AG04449 (cell line): ENCODE measurements around the gene ABI3.
"Not testable (repeated sequence)": the region's sequence is repeated elsewhere in the genome, so short reads cannot be mapped to it uniquely, and the experiment has no call there.

Experiments used
- CTCF ChIA-PET: fragments of 350-600 bp; formaldehyde crosslinking; extraction: SDS; loops from one replicate; lab custom pipeline; 2021; ENCODE audit warnings: antibody characterized with exemption; lab: Yijun Ruan, JAX
- POLR2A ChIA-PET: fragments of 400-600, 350-600 bp; formaldehyde crosslinking; extraction: SDS; loops from one replicate; lab custom pipeline; 2020; ENCODE audit warnings: antibody characterized with exemption, inconsistent platforms; lab: Yijun Ruan, JAX
- DNase-seq: peaks from one replicate; pipeline ENCODE4 v3.0.0-alpha.2; 2010; ENCODE audit warnings: low read depth, low spot score
- H3K4me3 ChIP-seq: 2 replicates; pipeline ENCODE4 v1.5.1; 2011; ENCODE audit warnings: low read depth, mild to moderate bottlenecking, control low read depth, low read length
- CTCF ChIP-seq: IDR thresholded peaks from one replicate; pipeline ENCODE4 v1.5.1; 2011; ENCODE audit warnings: mild to moderate bottlenecking, moderate library complexity, low read length, control low read depth, inconsistent platforms; ENCODE audit not compliant: insufficient read depth; ENCODE audit errors: missing control alignments

ABI3 gene

GRCh38 chr17:49180303-49180702 is 30.2 kb upstream of the ABI3 start:
- POLR2A ChIA-PET, result interaction anchor here (0.8 kb wide), 1 partner anchor 121 kb away, joined by 4 read pairs; no protein-coding TSS in a partner anchor
- no peak for DNase-seq
- CTCF ChIA-PET, result interaction anchor here (0.7 to 6.0 kb wide), 30 partner anchors 9 to 152 kb away, joined by 3 to 136 read pairs (median 5); partner anchors contain the start of gene PHOSPHO1
- no peak overlapping the region for H3K4me3 ChIP-seq
- peak; percentile 70 for TF ChIP-seq CTCF

- DNase-seq, result no peak
- no peak for TF ChIP-seq CTCF
- H3K4me3 ChIP-seq, result no peak overlapping the region
- POLR2A ChIA-PET, result no interaction called here
- CTCF ChIA-PET, result interaction anchor here (0.5 to 6.0 kb wide), 24 partner anchors 10 to 153 kb away, joined by 3 to 136 read pairs (median 6); partner anchors contain the start of gene PHOSPHO1
These were observed 29.4 kb upstream of the ABI3 start for GRCh38 chr17:49180998-49181635.

- H3K4me3 ChIP-seq, result no peak overlapping the region
- no peak for TF ChIP-seq CTCF
- ChIA-PET CTCF (interaction anchor here (1.1 to 6.0 kb wide), 4 partner anchors 9 to 107 kb away, joined by 4 to 136 read pairs (median 26); partner anchors contain the start of gene PHOSPHO1), POLR2A (interaction anchor here (0.8 kb wide), 1 partner anchor 12 kb away, joined by 3 read pairs; no protein-coding TSS in a partner anchor)
- no peak for DNase-seq
These were observed 27.2 kb upstream of the ABI3 start for GRCh38 chr17:49183341-49183740.

- POLR2A ChIA-PET, result interaction anchor here (0.8 kb wide), 1 partner anchor 12 kb away, joined by 3 read pairs; no protein-coding TSS in a partner anchor
- no peak for TF ChIP-seq CTCF
- DNase-seq, result no peak
- CTCF ChIA-PET, result interaction anchor here (1.3 to 5.5 kb wide), 2 partner anchors 9 to 107 kb away, joined by 4 to 49 read pairs; no protein-coding TSS in a partner anchor
- no peak overlapping the region for H3K4me3 ChIP-seq
These were observed 26.7 kb upstream of the ABI3 start for GRCh38 chr17:49183801-49184200.

- DNase-seq, H3K4me3 ChIP-seq, POLR2A ChIA-PET: not testable (repeated sequence)
- CTCF ChIA-PET, result interaction anchor here (5.5 kb wide), 1 partner anchor 106 kb away, joined by 49 read pairs; no protein-coding TSS in a partner anchor
These were observed 26.0 kb upstream of the ABI3 start for GRCh38 chr17:49184522-49184921.

DNA sequence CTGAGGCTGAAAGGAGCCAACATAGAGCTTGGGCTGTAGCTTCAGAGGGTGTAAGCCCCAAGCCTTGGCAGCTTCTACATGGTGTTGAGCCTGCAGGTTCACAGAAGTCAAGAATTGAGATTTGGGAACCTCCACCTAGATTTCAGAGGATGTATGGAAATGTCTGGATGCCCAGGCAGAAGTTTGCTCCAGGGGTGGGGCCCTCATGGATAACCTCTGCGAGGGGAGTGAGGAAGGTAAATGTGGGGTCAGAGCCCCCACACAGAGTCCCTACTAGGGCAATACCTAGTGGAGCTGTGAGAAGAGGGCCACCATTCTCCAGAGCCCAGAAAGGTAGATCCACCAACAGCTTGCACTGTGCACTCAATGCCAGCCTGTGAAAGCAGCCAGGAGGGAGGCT is 25.1 kb upstream of the ABI3 start:
- POLR2A ChIA-PET, DNase-seq, CTCF ChIA-PET, H3K4me3 ChIP-seq: not testable (repeated sequence)

GRCh38 chr17:49187301-49187700 is 23.2 kb upstream of the ABI3 start:
- no peak overlapping the region for H3K4me3 ChIP-seq
- no peak for DNase-seq
- CTCF ChIA-PET, result no interaction called here
- POLR2A ChIA-PET, result no interaction called here
- no peak for TF ChIP-seq CTCF
